K562 (cell line): Measurements from ENCODE around the gene SLC23A2. TPM values are rescaled to one million over a fixed set of nuclear protein-coding genes. Genes with fewer than 3 reads are reported as not detected.

Experiments
- ATAC-seq: fragments of 200-7000 bp; cut with Tn5 transposase; 3 replicates; pipeline ENCODE4 v1.9.1; 2020; ENCODE audit warnings: moderate library complexity
- BruUV-seq: library from RNA; stranded (reverse); fragments of 400-500 nt; replicated peaks from 2 replicates; lab custom pipeline; 2021; lab: Mats Ljungman, UMichigan
- CTCF ChIA-PET: fragments of 300-600 bp; formaldehyde crosslinking; extraction: SDS; loops from one replicate; lab custom pipeline; 2021; ENCODE audit warnings: low intra/inter-chr PET ratio; lab: Yijun Ruan, JAX
- POLR2A ChIA-PET: fragments of 300-600, 350-650 bp; sonication (Branson Sonifier 250); formaldehyde crosslinking; extraction: SDS; loops from one replicate; lab custom pipeline; 2021; ENCODE audit warnings: antibody characterized with exemption, inconsistent platforms; lab: Yijun Ruan, JAX
- DNase-seq, 4 experiments: peaks; one replicate each; pipeline versions ENCODE4 v3.0.0 to v3.0.0-alpha.2; 2011 to 2018; ENCODE audit warnings: low spot score in 3 of 4, mixed read lengths in 3 of 4; ENCODE audit errors: extremely low read depth in 1 of 4
- FAIRE-seq: peaks from 2 replicates; lab custom pipeline; 2011; peaks lifted over from hg19 to GRCh38; lab: Jason Lieb, UNC
- H2AFZ ChIP-seq: 2 replicates; pipeline ENCODE4 v1.6.0; 2011; ENCODE audit warnings: low read depth, low read length, control low read depth, inconsistent platforms
- H3K27ac ChIP-seq: fragments of 200-600 bp; 3 replicates; pipeline ENCODE4 v1.8.0; 2011; ENCODE audit warnings: low read depth, mild to moderate bottlenecking, control low read depth, inconsistent platforms, low read length, moderate library complexity, mixed read lengths; ENCODE audit errors: extremely low read depth
- H3K27me3 ChIP-seq, 2 experiments: fragments of 300-600 bp in 1 of 2; 2 replicates in 1 of 2; 3 replicates in 1 of 2; pipeline versions ENCODE4 v1.6.0 to v1.8.0; 2011; ENCODE audit warnings: inconsistent platforms in 2 of 2, low read length in 2 of 2, mild to moderate bottlenecking in 1 of 2, mixed read lengths in 1 of 2, moderate library complexity in 1 of 2; ENCODE audit not compliant: control insufficient read depth in 2 of 2, insufficient read depth in 2 of 2
- H3K36me3 ChIP-seq: fragments of 300-600 bp; 3 replicates; pipeline ENCODE4 v1.8.0; 2011; ENCODE audit warnings: mild to moderate bottlenecking, low read length, inconsistent platforms; ENCODE audit not compliant: control insufficient read depth, insufficient read depth
- H3K4me1 ChIP-seq, 2 experiments: fragments of 200-600 bp in 1 of 2; replicated peaks in 1 of 2; 2 replicates in 1 of 2; 3 replicates in 1 of 2; pipeline versions ENCODE4 v1.5.1 to v1.8.0; 2011; ENCODE audit warnings: inconsistent platforms in 2 of 2, low read length in 2 of 2, mild to moderate bottlenecking in 1 of 2, mixed read lengths in 1 of 2, moderate library complexity in 1 of 2; ENCODE audit not compliant: control insufficient read depth in 2 of 2, insufficient read depth in 2 of 2
- H3K4me2 ChIP-seq: 2 replicates; pipeline ENCODE4 v1.6.1; 2011; ENCODE audit warnings: low read length, control low read depth, inconsistent platforms, mixed read lengths; ENCODE audit not compliant: insufficient read depth
- H3K4me3 ChIP-seq: fragments of 200-600 bp; sonication (generic), shearing (Covaris generic); 2 replicates; pipeline ENCODE4 v1.5.1; 2016; ENCODE audit warnings: control low read depth, inconsistent platforms
- H3K79me2 ChIP-seq: fragments of 200-600 bp; 3 replicates; pipeline ENCODE4 v1.8.0; 2011; ENCODE audit warnings: low read length, inconsistent platforms; ENCODE audit not compliant: control insufficient read depth, insufficient read depth
- H3K9ac ChIP-seq, 2 experiments: 2 replicates each; pipeline versions ENCODE4 v1.6.0 to v1.6.1; 2011; ENCODE audit warnings: low read depth in 2 of 2, low read length in 2 of 2, control low read depth in 1 of 2, inconsistent platforms in 1 of 2, mild to moderate bottlenecking in 1 of 2, mixed read lengths in 1 of 2; ENCODE audit not compliant: insufficient read depth in 1 of 2
- H3K9me1 ChIP-seq: one replicate; pipeline ENCODE4 v1.6.0; 2011; ENCODE audit warnings: inconsistent platforms, mild to moderate bottlenecking, low read length, moderate library complexity; ENCODE audit not compliant: control insufficient read depth, insufficient read depth
- H3K9me3 ChIP-seq: replicated peaks from 2 replicates; pipeline ENCODE4 v1.5.1; 2011; ENCODE audit warnings: low read depth, low read length, inconsistent platforms; ENCODE audit not compliant: control insufficient read depth, insufficient read depth
- H4K20me1 ChIP-seq: replicated peaks from 2 replicates; pipeline ENCODE4 v1.6.1; 2011; ENCODE audit warnings: low read length, inconsistent platforms, mixed read lengths; ENCODE audit not compliant: control insufficient read depth, insufficient read depth
- BACH1 ChIP-seq: fragments of 200-800 bp; sonication (Bioruptor generic); IDR thresholded peaks from 2 replicates; pipeline ENCODE4 v1.6.1; 2016; ENCODE audit warnings: missing genetic modification characterization, missing compliant biosample characterization
- CBX5 ChIP-seq: IDR thresholded peaks from 2 replicates; pipeline ENCODE4 v1.6.1; 2014; ENCODE audit warnings: low read depth, borderline replicate concordance
- CREB3 ChIP-seq: fragments of 450-650 bp; conservative IDR thresholded peaks from 2 replicates; pipeline ENCODE4 v1.6.1; 2016; ENCODE audit warnings: missing genetic modification characterization, low read depth, mild to moderate bottlenecking, missing compliant biosample characterization, moderate library complexity
- DACH1 ChIP-seq: fragments of 450-650 bp; IDR thresholded peaks from 2 replicates; pipeline ENCODE4 v1.6.1; 2018; ENCODE audit not compliant: partially characterized antibody
- E2F6 ChIP-seq, 2 experiments: IDR thresholded peaks; 2 replicates each; pipeline ENCODE4 v1.6.1; 2011; ENCODE audit warnings: borderline replicate concordance in 1 of 2, control low read depth in 1 of 2, low read depth in 1 of 2, low read length in 1 of 2, mild to moderate bottlenecking in 1 of 2, mixed read lengths in 1 of 2, moderate library complexity in 1 of 2; ENCODE audit not compliant: insufficient read depth in 1 of 2, insufficient read length in 1 of 2, poor library complexity in 1 of 2, severe bottlenecking in 1 of 2; ENCODE audit errors: extremely low read depth in 1 of 2
- ETV5 ChIP-seq: sonication (generic); formaldehyde crosslinking; IDR thresholded peaks from 2 replicates; pipeline ENCODE4 v1.4.0; 2020; ENCODE audit warnings: low read depth, mild to moderate bottlenecking, missing genetic modification reagents
- GATAD2A ChIP-seq: fragments of 450-650 bp; IDR thresholded peaks from 2 replicates; pipeline ENCODE4 v1.6.1; 2017
- HBP1 ChIP-seq: fragments of 450-650 bp; formaldehyde crosslinking; IDR thresholded peaks from 2 replicates; pipeline ENCODE4 v1.4.0; 2022; ENCODE audit warnings: missing genetic modification characterization
- HMBOX1 ChIP-seq: sonication (generic); IDR thresholded peaks from 2 replicates; pipeline ENCODE4 v1.6.1; 2016
- LARP7 ChIP-seq: fragments of 450-650 bp; IDR thresholded peaks from 2 replicates; pipeline ENCODE4 v1.6.1; 2016
- MTA1 ChIP-seq: fragments of 450-650 bp; IDR thresholded peaks from 2 replicates; pipeline ENCODE4 v1.6.1; 2017; ENCODE audit warnings: borderline replicate concordance
- NR2C2 ChIP-seq, 2 experiments: fragments of 200-800 bp in 1 of 2; sonication (Bioruptor generic) in 1 of 2; sonication (generic) in 1 of 2; formaldehyde crosslinking in 1 of 2; IDR thresholded peaks; 2 replicates each; pipeline versions ENCODE4 v1.6.1 to v1.8.0; 2016 to 2022; ENCODE audit warnings: mild to moderate bottlenecking in 1 of 2, missing compliant biosample characterization in 1 of 2, missing genetic modification characterization in 1 of 2, missing genetic modification reagents in 1 of 2
- POLR2A ChIP-seq: fragments of 450-650 bp; conservative IDR thresholded peaks from 2 replicates; pipeline ENCODE4 v1.6.1; 2016
- SMAD3 ChIP-seq: fragments of 450-650 bp; formaldehyde crosslinking; conservative IDR thresholded peaks from 2 replicates; pipeline ENCODE4 v1.4.0; 2020; ENCODE audit warnings: mild to moderate bottlenecking
- WGBS: fragments of 100-300 bp; shearing (Covaris generic); methylation state at CpG from one replicate; pipeline ENCODE4 v1.1.6; 2016; ENCODE audit warnings: low coverage, mixed read lengths; ENCODE audit not compliant: insufficient coverage; ENCODE audit errors: missing lambda C conversion rate; 5-methylcytosine and 5-hydroxymethylcytosine counted together
- in situ Hi-C: fragments of 300-500 bp; cut with MboI; formaldehyde crosslinking; loops from 4 replicates; pipeline ENCODE4 v1.15.0; 2018; ENCODE audit warnings: inconsistent platforms, mixed read lengths
- intact Hi-C: fragments of 100-400 bp; cut with micrococcal nuclease; formaldehyde crosslinking; loops from 2 replicates; pipeline ENCODE4 v1.14.2; 2022
- polyA plus RNA-seq, 8 experiments: library from polyadenylated mRNA; depleted of rRNA in 4 of 8; stranded (reverse) in 5 of 8; unstranded in 3 of 8; fragments of >200 nt; fragmentation: Nextera tagmentation in 2 of 8; fragmentation: Illumina TruSeq in 1 of 8; extraction: Ambion mirVana in 2 of 8; extraction: Trizol in 1 of 8; gene quantifications; 2 replicates each; pipeline versions ENCODE4 v1.2.1 to v1.2.3, GENCODE V29; 2011 to 2014; ENCODE audit warnings: inconsistent platforms in 1 of 8, missing spikeins in 1 of 8
- total RNA-seq, 7 experiments: library from RNA; depleted of rRNA in 6 of 7; stranded (reverse); fragments of >200 nt in 6 of 7; fragmentation: Illumina TruSeq in 2 of 7; extraction: Trizol in 2 of 7; gene quantifications; 2 replicates each; pipeline versions ENCODE4 v1.2.1 to v1.2.3, GENCODE V29; 2011 to 2021; ENCODE audit warnings: low replicate concordance in 1 of 7

The SLC23A2 gene
- total and polyA plus RNA-seq, 9 of the 15 experiments (the other 6 are each of a cell fraction or from before 2014, with no cell fraction given), result 0.39 to 6.7 (median 3.2) TPM

- WGBS, result 2% methylated on average over 6 of the region's 6 CpGs
- no peaks in the 10 kb centered on the region for H3K79me2 ChIP-seq
- H3K36me3 ChIP-seq, result no peaks in the 10 kb centered on the region
- BruUV-seq, result no TSS peak
- POLR2A ChIA-PET, result interaction anchor here (1.2 kb wide), 1 partner anchor 9 kb away, joined by 3 read pairs; no protein-coding TSS in a partner anchor
- H3K9me3 ChIP-seq, result no peaks in the 10 kb centered on the region
- intact Hi-C loops, result no loop called here
- in situ Hi-C loops, result no loop called here
- ATAC-seq, result no peak
- H3K27ac ChIP-seq, result no peak overlapping the region
- CTCF ChIA-PET, result no interaction called here
- no peaks in the 10 kb centered on the region for H3K4me1 ChIP-seq
- H3K9me1 ChIP-seq, result peaks cover 3% of the 10 kb centered on the region
- no peak overlapping the region for H3K4me3 ChIP-seq
- TF ChIP-seq POLR2A (no peak), BACH1 (tag) (no peak), CBX5 (no peak), HBP1 (CRISPR knock-in tag) (no peak), CREB3 (no peak), HMBOX1 (no peak), SMAD3 (CRISPR knock-in tag) (no peak), E2F6 (IDR thresholded peaks at IDR 0.05; ENCODE audit: borderline replicate concordance in 1 of 2, extremely low read depth in 1 of 2, insufficient read depth in 1 of 2, insufficient read length in 1 of 2, low read depth in 1 of 2, low read length in 1 of 2, poor library complexity in 1 of 2, severe bottlenecking in 1 of 2) (no peak), LARP7 (no peak), GATAD2A (no peak), ETV5 (no peak), DACH1 (no peak), MTA1 (no peak), NR2C2 (CRISPR knock-in tag; IDR thresholded peaks at IDR 0.05) (no peak), NR2C2 (tag; IDR thresholded peaks at IDR 0.05) (no peak)
- H3K9ac ChIP-seq, result no peak overlapping the region
- H3K27me3 ChIP-seq, result peaks cover 3 to 24% of the 10 kb centered on the region in 2 experiments; a peak in 3 of 5 replicates
- no peak overlapping the region for H2AFZ ChIP-seq
- DNase-seq, result no peak
- no peak for FAIRE-seq
- no peak overlapping the region for H3K4me2 ChIP-seq
- no peaks in the 10 kb centered on the region for H4K20me1 ChIP-seq
Measured at GRCh38 chr20:4836473-4836872, 164.8 kb downstream of the SLC23A2 start.
